DND-41 (cell line): ENCODE results near the gene TMEM62.

Source experiments
- ATAC-seq: fragments of 200-7000 bp; cut with Tn5 transposase; 3 replicates; pipeline ENCODE4 v1.9.1; 2021; ENCODE audit warnings: low read depth; ENCODE audit not compliant: insufficient read depth
- DNase-seq: peaks from one replicate; pipeline ENCODE4 v3.0.0-alpha.2; 2020
- H2AFZ ChIP-seq: 2 replicates; pipeline ENCODE4 v1.6.0; 2012; ENCODE audit warnings: low read depth, low read length
- H3K27ac ChIP-seq: 2 replicates; pipeline ENCODE4 v1.5.1; 2012; ENCODE audit warnings: low read length, inconsistent platforms
- H3K27me3 ChIP-seq: fragments of 200-600 bp; sonication (generic); 2 replicates; pipeline ENCODE4 v1.6.0; 2012; ENCODE audit warnings: low read length, mild to moderate bottlenecking, inconsistent platforms; ENCODE audit not compliant: insufficient read depth, poor library complexity
- H3K36me3 ChIP-seq: 2 replicates; pipeline ENCODE4 v1.5.1; 2012; ENCODE audit warnings: low read length, inconsistent platforms; ENCODE audit not compliant: insufficient read depth
- H3K4me1 ChIP-seq: 2 replicates; pipeline ENCODE4 v1.5.1; 2012; ENCODE audit warnings: mild to moderate bottlenecking, low read length; ENCODE audit not compliant: insufficient read depth
- H3K4me2 ChIP-seq: 2 replicates; pipeline ENCODE4 v1.6.0; 2012; ENCODE audit warnings: mild to moderate bottlenecking, moderate library complexity, low read length, inconsistent platforms; ENCODE audit not compliant: insufficient read depth
- H3K4me3 ChIP-seq, 2 experiments: fragments of 200-600 bp in 1 of 2; shearing (Covaris generic) in 1 of 2; 2 replicates each; pipeline ENCODE4 v1.5.1; 2012 to 2016; ENCODE audit warnings: inconsistent platforms in 2 of 2, low read length in 2 of 2, mild to moderate bottlenecking in 2 of 2, low read depth in 1 of 2, moderate library complexity in 1 of 2
- H3K79me2 ChIP-seq: 2 replicates; pipeline ENCODE4 v1.6.0; 2012; ENCODE audit warnings: low read length, inconsistent platforms; ENCODE audit not compliant: insufficient read depth
- H3K9ac ChIP-seq: 2 replicates; pipeline ENCODE4 v1.6.0; 2012; ENCODE audit warnings: low read depth, mild to moderate bottlenecking, inconsistent platforms, low read length, moderate library complexity
- H3K9me3 ChIP-seq: 2 replicates; pipeline ENCODE4 v1.5.1; 2012; ENCODE audit warnings: low read length, moderate library complexity, mild to moderate bottlenecking, inconsistent platforms; ENCODE audit not compliant: insufficient read depth, severe bottlenecking
- H4K20me1 ChIP-seq: 2 replicates; pipeline ENCODE4 v1.6.0; 2012; ENCODE audit warnings: low read length; ENCODE audit not compliant: insufficient read depth
- EZH2 ChIP-seq: IDR thresholded peaks from 3 replicates; pipeline ENCODE4 v1.6.1; 2012; ENCODE audit warnings: borderline replicate concordance, low read depth, mild to moderate bottlenecking, moderate library complexity, low read length, inconsistent platforms; ENCODE audit not compliant: severe bottlenecking
- TF ChIP-seq, protein P1 (sequence below): IDR thresholded peaks from 2 replicates; pipeline ENCODE4 v1.5.1; 2012; ENCODE audit warnings: borderline replicate concordance, low read length, moderate library complexity, mild to moderate bottlenecking; ENCODE audit not compliant: poor library complexity, severe bottlenecking; ENCODE audit errors: extremely low read depth

The TMEM62 gene

DNA sequence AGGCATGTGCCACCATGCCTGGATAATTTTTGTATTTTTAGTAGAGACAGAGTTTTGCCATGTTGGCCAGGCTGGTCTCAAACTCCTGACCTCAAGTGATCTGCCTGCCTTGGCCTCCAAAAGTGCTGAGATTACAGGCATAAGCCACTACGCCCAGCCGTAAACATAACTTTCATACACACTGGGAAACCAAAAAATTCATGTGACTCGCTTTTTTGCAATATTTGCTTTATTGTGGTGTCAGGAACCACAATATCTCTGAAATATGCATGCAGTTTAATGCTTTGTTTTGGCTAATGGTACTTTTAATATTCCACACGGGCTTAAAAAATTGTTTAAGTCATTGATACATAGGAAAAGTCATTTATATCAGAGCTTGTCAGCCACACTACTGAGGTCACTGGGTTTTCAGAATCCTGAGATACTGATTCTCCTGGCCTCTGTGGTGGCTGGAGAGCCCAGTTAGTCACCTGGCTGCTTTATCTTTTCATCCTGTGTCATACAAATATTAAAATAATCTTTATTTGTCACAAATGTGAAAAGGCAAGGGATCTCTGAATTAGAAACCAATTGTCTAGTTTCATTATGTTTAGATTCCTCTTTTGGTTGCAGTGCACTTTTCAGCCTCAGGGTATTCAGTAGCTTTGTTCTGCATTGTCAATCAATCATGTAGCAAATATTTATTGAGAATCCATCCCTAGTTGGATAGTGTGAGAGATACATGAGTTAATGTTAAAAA lies 10.0 kb downstream of the TMEM62 start:
- Histone ChIP-seq H3K36me3 (peaks cover 18% of the 10 kb centered on the region; the same call in 1 of the 2 replicates), H3K9ac (no peak overlapping the region), H3K4me3 (no peak overlapping the region), H3K9me3 (no peaks in the 10 kb centered on the region), H3K79me2 (no peaks in the 10 kb centered on the region), H4K20me1 (no peaks in the 10 kb centered on the region), H3K4me2 (no peak overlapping the region), H2AFZ (no peak overlapping the region), H3K27ac (no peak overlapping the region), H3K27me3 (no peaks in the 10 kb centered on the region), H3K4me1 (peaks cover 17% of the 10 kb centered on the region)
- no peak for TF ChIP-seq EZH2
- TF ChIP-seq, protein P1, sequence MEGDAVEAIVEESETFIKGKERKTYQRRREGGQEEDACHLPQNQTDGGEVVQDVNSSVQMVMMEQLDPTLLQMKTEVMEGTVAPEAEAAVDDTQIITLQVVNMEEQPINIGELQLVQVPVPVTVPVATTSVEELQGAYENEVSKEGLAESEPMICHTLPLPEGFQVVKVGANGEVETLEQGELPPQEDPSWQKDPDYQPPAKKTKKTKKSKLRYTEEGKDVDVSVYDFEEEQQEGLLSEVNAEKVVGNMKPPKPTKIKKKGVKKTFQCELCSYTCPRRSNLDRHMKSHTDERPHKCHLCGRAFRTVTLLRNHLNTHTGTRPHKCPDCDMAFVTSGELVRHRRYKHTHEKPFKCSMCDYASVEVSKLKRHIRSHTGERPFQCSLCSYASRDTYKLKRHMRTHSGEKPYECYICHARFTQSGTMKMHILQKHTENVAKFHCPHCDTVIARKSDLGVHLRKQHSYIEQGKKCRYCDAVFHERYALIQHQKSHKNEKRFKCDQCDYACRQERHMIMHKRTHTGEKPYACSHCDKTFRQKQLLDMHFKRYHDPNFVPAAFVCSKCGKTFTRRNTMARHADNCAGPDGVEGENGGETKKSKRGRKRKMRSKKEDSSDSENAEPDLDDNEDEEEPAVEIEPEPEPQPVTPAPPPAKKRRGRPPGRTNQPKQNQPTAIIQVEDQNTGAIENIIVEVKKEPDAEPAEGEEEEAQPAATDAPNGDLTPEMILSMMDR, result no peak
- no peak for ATAC-seq
- DNase-seq, result no peak

DNA sequence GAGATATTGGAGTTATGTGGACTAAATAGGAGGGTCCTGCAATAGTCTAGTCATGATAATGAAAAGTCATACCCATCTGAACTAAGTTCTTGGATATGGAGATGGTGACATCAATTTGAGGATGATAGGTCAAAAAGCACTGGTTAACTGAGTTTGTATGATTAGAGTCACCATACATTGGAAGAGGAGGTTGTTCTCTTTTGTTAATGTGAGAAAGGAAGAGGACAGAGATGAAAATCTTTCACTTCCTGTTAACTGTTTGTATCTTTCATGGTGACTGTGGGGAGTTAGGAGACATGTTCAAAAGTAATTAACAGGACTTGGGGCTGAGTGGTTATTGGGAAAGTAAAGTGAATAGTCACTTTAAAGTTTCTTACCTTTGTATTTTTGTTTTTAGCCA lies 11.1 kb downstream of the TMEM62 start:
- Histone ChIP-seq H3K36me3 (peaks cover 25% of the 10 kb centered on the region), H3K79me2 (no peaks in the 10 kb centered on the region), H2AFZ (peak overlapping the region; percentile 68), H3K9ac (no peak overlapping the region), H3K27me3 (no peaks in the 10 kb centered on the region), H3K4me2 (peak overlapping the region; percentile 34), H3K4me3 (no peak overlapping the region), H3K4me1 (peaks cover 17% of the 10 kb centered on the region), H4K20me1 (no peaks in the 10 kb centered on the region), H3K27ac (peak overlapping the region; percentile 63), H3K9me3 (no peaks in the 10 kb centered on the region)
- TF ChIP-seq, protein P1, result no peak
- no peak for TF ChIP-seq EZH2
- no peak for DNase-seq
- peak; percentile 50; the same call in 1 of the 3 replicates for ATAC-seq

DNA sequence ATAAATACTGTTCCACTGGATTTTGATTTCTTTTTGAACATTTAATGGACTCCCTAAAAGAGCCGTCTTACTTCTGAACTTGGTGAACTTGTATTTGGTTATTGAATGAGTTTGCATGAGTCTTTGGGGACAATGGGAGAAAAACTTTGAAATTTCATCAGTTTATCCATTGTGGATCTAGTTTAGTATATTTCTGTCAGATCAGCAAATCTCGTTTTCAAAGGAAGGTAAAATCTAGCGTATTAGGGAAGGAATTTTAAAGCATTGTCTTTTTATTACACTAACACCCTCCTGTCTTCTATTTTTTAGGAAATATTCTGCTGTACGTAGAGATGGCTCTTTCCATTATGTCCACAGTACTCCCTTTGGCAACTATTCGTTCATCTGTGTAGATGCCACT lies 12.8 kb downstream of the TMEM62 start:
- H2AFZ ChIP-seq, result no peak overlapping the region
- no peaks in the 10 kb centered on the region for H3K79me2 ChIP-seq
- no peaks in the 10 kb centered on the region for H3K27me3 ChIP-seq
- peaks cover 17% of the 10 kb centered on the region for H3K4me1 ChIP-seq
- ATAC-seq (no peak), DNase-seq (no peak)
- no peak overlapping the region for H3K4me3 ChIP-seq
- peaks cover 14% of the 10 kb centered on the region for H3K36me3 ChIP-seq
- H3K9me3 ChIP-seq, result no peaks in the 10 kb centered on the region
- no peaks in the 10 kb centered on the region for H4K20me1 ChIP-seq
- TF ChIP-seq, protein P1, result no peak
- no peak for TF ChIP-seq EZH2
- no peak overlapping the region for H3K9ac ChIP-seq
- H3K4me2 ChIP-seq, result no peak overlapping the region
- no peak overlapping the region for H3K27ac ChIP-seq
